ENCODE measurements around the gene AIG1.

The AIG1 gene

DNA sequence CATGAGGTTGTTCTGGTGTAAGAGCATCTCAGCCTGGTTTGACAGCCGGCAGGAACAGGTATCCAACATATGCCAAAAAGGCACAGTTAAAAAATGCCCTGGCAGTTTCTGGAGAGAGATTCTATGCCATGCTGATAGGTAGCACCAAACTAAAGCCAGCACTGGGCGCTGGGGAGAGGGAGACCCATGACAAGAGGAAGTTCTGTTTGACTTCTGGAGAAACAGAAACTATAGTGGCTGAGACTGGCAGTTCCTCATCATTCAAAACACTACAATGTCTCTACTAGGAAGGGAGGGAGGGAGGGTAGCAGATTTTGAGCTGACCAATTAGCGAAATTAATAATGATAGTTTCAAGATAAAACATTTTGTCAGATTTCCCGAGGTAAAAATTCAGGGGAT is 215.7 kb downstream of the AIG1 start:
- no peak overlapping the region for H3K4me3 ChIP-seq (ENCODE audit: low read depth, low read length)
- DNase-seq (ENCODE audit: low read depth, low spot score): no peak
- in situ Hi-C loops (cut with HindIII; ENCODE audit: low sequenced_read_pairs): no loop called here
- TF ChIP-seq, protein P1, sequence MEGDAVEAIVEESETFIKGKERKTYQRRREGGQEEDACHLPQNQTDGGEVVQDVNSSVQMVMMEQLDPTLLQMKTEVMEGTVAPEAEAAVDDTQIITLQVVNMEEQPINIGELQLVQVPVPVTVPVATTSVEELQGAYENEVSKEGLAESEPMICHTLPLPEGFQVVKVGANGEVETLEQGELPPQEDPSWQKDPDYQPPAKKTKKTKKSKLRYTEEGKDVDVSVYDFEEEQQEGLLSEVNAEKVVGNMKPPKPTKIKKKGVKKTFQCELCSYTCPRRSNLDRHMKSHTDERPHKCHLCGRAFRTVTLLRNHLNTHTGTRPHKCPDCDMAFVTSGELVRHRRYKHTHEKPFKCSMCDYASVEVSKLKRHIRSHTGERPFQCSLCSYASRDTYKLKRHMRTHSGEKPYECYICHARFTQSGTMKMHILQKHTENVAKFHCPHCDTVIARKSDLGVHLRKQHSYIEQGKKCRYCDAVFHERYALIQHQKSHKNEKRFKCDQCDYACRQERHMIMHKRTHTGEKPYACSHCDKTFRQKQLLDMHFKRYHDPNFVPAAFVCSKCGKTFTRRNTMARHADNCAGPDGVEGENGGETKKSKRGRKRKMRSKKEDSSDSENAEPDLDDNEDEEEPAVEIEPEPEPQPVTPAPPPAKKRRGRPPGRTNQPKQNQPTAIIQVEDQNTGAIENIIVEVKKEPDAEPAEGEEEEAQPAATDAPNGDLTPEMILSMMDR (IDR thresholded peaks at IDR 0.05; ENCODE audit: low read depth, low read length): no peak

DNA sequence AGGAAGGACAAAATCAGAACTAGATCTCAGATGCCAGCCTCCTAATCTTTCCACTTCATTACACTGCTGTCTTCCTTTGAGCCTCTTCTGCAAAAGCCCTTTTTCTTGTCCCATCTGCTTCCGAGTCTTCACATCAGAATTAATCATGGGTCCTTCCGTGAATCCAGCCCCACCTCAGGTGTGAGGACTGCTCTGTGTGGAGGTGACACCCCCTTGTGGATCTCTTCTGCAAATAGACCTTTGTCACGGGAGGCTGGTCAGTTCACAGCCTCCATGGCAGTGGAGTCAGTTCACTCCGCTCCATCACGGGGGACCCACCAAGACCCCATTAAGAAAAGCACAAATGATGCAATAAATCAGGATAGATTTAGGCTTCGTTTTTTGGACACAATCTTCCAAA is 218.7 kb downstream of the AIG1 start:
- in situ Hi-C loops (cut with HindIII; ENCODE audit: low sequenced_read_pairs): no loop called here
- TF ChIP-seq, protein P1 (IDR thresholded peaks at IDR 0.05; ENCODE audit: low read depth, low read length): peak; percentile 38
- H3K4me3 ChIP-seq (ENCODE audit: low read depth, low read length): no peak overlapping the region
- peak; percentile 36 for DNase-seq (ENCODE audit: low read depth, low spot score)

DNA sequence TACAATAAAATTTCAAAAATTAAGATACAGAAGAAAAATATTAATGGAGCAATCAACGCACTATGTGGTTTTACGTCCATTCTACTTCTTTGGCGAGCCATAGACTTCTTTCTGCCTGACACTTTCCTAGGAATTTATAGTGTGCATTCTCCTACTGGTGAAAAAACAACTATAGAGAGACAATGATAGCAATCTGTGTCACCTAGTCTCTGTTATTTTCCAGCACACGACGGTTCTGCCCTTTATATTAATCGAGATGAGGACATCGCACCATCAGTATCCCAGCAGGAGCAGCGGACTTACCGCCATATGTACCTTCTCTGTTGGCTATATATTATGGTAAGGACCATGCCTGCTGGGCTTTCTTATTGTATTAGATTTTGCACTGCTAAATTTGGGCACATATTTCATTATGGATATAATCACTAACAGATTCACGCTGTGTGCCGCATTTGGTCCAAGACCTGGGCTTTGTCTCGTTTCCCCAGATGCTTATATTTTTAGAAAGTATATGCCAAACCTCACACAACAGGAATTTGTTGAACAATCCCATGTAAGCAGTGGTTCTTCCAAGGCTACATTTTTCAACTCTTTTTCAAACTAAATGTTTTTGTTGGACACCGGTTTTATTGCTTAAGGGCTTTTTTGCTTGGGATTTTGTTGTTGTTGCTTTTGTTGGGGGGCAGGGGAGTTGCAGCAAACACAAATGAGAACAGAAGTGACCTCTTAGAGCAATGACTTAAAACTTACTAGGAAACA is 223.4 kb downstream of the AIG1 start:
- TF ChIP-seq, protein P1 (IDR thresholded peaks at IDR 0.05; ENCODE audit: low read depth, low read length): no peak
- peak; percentile 69 for DNase-seq (ENCODE audit: low read depth, low spot score)
- in situ Hi-C loops (cut with HindIII; ENCODE audit: low sequenced_read_pairs): no loop called here
- no peak overlapping the region for H3K4me3 ChIP-seq (ENCODE audit: low read depth, low read length)

DNA sequence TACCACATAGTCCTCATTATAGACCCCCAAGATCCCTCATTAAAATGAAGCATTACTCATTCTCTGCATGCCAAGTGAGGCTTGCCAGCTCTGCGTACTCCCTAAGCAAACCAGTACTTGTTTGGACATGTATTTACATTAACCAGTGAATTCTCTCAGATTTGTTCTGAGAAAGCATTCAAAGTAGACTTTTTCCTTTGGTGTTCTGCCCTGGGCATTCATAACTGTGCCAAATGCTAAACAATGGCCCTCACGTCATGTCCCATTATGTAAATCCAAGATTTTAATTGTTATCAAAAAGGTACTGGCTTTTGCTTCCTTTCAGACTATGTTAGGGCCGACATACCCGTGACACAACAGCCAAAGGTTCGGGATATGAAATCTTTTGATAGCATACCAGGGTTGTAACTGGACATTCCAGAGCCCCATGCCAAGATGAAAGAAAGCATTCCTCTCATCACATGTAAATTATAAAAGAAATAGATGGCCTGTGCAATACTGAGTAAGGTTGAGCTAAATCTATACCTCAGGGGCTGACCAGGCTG is 225.6 kb downstream of the AIG1 start:
- TF ChIP-seq, protein P1 (IDR thresholded peaks at IDR 0.05; ENCODE audit: low read depth, low read length): no peak
- H3K4me3 ChIP-seq (ENCODE audit: low read depth, low read length): no peak overlapping the region
- in situ Hi-C loops (cut with HindIII; ENCODE audit: low sequenced_read_pairs): no loop called here
- peak; percentile 49 for DNase-seq (ENCODE audit: low read depth, low spot score)

DNA sequence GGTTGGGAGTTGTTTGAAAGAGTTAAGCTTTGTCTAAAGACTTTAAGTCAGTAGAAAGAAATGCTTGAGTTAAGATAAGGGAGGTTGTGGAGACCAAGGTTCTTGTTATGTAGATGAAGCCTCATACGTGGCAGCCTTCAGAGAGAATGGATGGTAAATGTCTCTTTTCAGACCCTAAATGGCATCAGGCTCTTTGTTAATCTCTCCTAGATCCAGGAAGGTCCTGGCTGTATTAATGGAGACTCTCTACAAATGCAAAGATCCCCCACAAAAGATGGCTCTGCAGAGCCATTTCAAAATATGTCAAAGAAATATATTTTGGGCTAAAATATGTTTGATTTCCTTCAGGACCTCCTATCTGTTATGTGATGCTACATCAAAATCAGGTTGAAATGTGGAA is 228.2 kb downstream of the AIG1 start:
- TF ChIP-seq, protein P1 (IDR thresholded peaks at IDR 0.05; ENCODE audit: low read depth, low read length): no peak
- no peak overlapping the region for H3K4me3 ChIP-seq (ENCODE audit: low read depth, low read length)
- no peak for DNase-seq (ENCODE audit: low read depth, low spot score)
- in situ Hi-C loops (cut with HindIII; ENCODE audit: low sequenced_read_pairs): no loop called here

DNA sequence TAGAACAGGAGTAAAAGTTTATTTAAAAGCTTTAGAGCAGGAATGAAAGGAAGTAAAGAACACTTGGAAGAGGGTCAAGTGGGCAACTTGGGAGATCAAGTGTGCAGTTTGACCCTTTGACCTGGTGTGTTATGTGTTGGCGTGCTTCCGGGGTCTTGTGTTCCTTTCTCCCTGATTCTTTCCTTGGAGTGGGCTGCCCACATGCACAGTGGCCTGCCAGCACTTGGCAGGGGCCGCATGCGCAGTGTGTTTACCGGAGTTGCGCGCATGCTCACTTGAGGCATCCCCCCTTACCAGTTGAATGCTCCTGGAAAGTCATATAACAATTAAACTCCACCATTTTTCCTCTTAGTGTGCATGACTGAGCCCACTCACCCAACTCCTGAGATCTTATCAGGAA is 229.5 kb downstream of the AIG1 start:
- in situ Hi-C loops (cut with HindIII; ENCODE audit: low sequenced_read_pairs): no loop called here
- TF ChIP-seq, protein P1 (IDR thresholded peaks at IDR 0.05; ENCODE audit: low read depth, low read length): no peak
- DNase-seq (ENCODE audit: low read depth, low spot score): no peak
- H3K4me3 ChIP-seq (ENCODE audit: low read depth, low read length): no peak overlapping the region
